Activated CD4-positive, alpha-beta T cell treated with anti-CD3 and anti-CD28 coated beads, Interleukin-2, amount 50 U/mL, for 48 hours (primary cell): ENCODE data around the gene CAMKK2.

ENCODE experiments used
- DNase-seq, 2 experiments: peaks; one replicate each; pipeline ENCODE4 v3.0.0-alpha.2; 2020

CAMKK2 gene

GRCh38 chr12:121189619-121190155, 106.8 kb downstream of the CAMKK2 start:
- DNase-seq, result no peak

DNA sequence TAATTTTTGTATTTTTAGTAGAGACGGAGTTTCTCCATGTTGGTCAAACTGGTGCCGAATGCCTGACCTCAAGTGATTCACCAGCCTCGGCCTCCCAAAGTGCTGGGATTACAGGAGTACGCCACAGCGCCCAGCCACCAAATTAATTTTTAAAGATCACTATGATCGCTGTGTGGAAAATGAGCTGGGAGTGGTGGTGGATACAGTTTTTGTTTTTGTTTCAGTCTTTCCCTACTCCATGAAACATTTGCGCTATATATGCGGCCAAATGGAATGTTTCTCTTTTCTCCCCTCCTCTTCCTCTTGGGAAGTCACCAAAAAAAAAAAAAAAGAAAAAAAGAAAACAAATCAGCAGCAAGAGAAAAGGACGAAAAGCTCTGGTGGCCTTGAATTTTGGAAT, 107.4 kb downstream of the CAMKK2 start:
- no peak for DNase-seq

DNA sequence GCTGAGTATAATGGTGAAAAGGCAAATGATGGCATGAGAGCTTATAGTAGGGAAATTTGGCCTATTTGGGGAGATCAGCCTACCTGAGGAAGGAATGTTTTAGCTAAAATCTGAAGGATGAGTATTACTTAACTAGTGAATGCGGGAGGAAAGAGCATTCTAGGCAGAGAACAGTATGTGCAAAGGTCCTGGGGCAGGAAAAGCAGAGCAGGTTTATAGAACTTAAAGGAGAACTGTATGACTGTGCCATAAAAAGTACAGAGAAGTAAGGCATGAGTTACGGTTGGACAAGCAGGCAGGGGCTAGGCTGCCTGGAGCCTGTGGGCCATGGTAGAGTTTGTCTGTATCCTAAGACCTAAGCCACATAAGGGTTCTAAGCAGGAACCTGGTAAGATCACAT, 108.3 kb downstream of the CAMKK2 start:
- no peak for DNase-seq
